DND-41 (cell line): ENCODE results near the gene SAMD4A.

Source experiments
- CTCF ChIP-seq: IDR thresholded peaks from 2 replicates; pipeline ENCODE4 v1.5.1; 2012; ENCODE audit warnings: borderline replicate concordance, low read length, moderate library complexity, mild to moderate bottlenecking; ENCODE audit not compliant: poor library complexity, severe bottlenecking; ENCODE audit errors: extremely low read depth
- EZH2 ChIP-seq: IDR thresholded peaks from 3 replicates; pipeline ENCODE4 v1.6.1; 2012; ENCODE audit warnings: borderline replicate concordance, low read depth, mild to moderate bottlenecking, moderate library complexity, low read length, inconsistent platforms; ENCODE audit not compliant: severe bottlenecking

- no peak for TF ChIP-seq EZH2
- TF ChIP-seq CTCF, result no peak
Observed at GRCh38 chr14:54649056-54649455, 82.1 kb downstream of the SAMD4A start.
